Measurements from ENCODE around the gene LSM4. TPM values are rescaled to one million over a fixed set of nuclear protein-coding genes. Genes with fewer than 3 reads are reported as not detected.

The LSM4 gene
- total and polyA plus RNA-seq, 10 of the 15 experiments (the other 5 are each of a cell fraction or from before 2014, with no cell fraction given): 12.6 to 652 (median 217) TPM

GRCh38 chr19:18281082-18282020 is 41.5 kb downstream of the LSM4 start, which contains the start of gene JUND (continued):
- TF ChIP-seq SKIL (IDR thresholded peaks at IDR 0.05; ENCODE audit: low read depth, poor library complexity, severe bottlenecking): no peak
- no peak for TF ChIP-seq MTA2 (IDR thresholded peaks at IDR 0.05; ENCODE audit: low read depth)
- peak; percentile 76; the same call in 1 of the 2 replicates for TF ChIP-seq SREBF1 (IDR thresholded peaks at IDR 0.05; ENCODE audit: low read length)
- no peak for TF ChIP-seq KAT2A (conservative IDR thresholded peaks at IDR 0.05; ENCODE audit: control insufficient read depth, low read depth, low read length)
- TF ChIP-seq SMARCA5 (IDR thresholded peaks at IDR 0.05): 0 out of 2 replicates have a peak, but pooled peaks have one; percentile 57
- TF ChIP-seq SIN3A (IDR thresholded peaks at IDR 0.05; ENCODE audit: low read depth, low read length): peak; percentile 49; the same call in 1 of the 2 replicates
- TF ChIP-seq KLF5 (IDR thresholded peaks at IDR 0.05; ENCODE audit: partially characterized antibody): no peak
- no peak for TF ChIP-seq ZBED1 (IDR thresholded peaks at IDR 0.05; ENCODE audit: borderline replicate concordance)
- TF ChIP-seq YBX1 (IDR thresholded peaks at IDR 0.05): no peak
- TF ChIP-seq MEF2A (IDR thresholded peaks at IDR 0.05; ENCODE audit: insufficient read depth, low read depth, low read length): no peak
- peak; percentile 63 for TF ChIP-seq SREBF2 (IDR thresholded peaks at IDR 0.05; ENCODE audit: low read length)
- no peak for TF ChIP-seq MYC (IDR thresholded peaks at IDR 0.05; ENCODE audit: insufficient read depth, insufficient read length, insufficient replicate concordance, low read length, severe bottlenecking)
- TF ChIP-seq RBBP5 (conservative IDR thresholded peaks at IDR 0.05): no peak
- no peak for TF ChIP-seq SPI1 (IDR thresholded peaks at IDR 0.05; ENCODE audit: borderline replicate concordance, insufficient read depth, low read depth, low read length)
- no peak for TF ChIP-seq ASH2L (IDR thresholded peaks at IDR 0.05; ENCODE audit: borderline replicate concordance, low read depth)
- peak in 1 of 3 experiments; percentile 12; a peak in 1 of 6 replicates for TF ChIP-seq CTCF (IDR thresholded peaks at IDR 0.05 in 2 of 3, conservative IDR thresholded peaks at IDR 0.05 in 1 of 3; ENCODE audit: control insufficient read depth in 2 of 3, extremely low read depth in 1 of 3, insufficient read depth in 1 of 3, low read depth in 3 of 3, low read length in 3 of 3)
- no peak for TF ChIP-seq RFX5 (IDR thresholded peaks at IDR 0.05; ENCODE audit: low read depth, low read length)
- TF ChIP-seq STAT3 (IDR thresholded peaks at IDR 0.05; ENCODE audit: low read depth, low read length): no peak
- peak; percentile 23; the same call in 1 of the 2 replicates for TF ChIP-seq ELK1 (IDR thresholded peaks at IDR 0.05; ENCODE audit: low read depth, low read length)
- TF ChIP-seq ZNF217 (IDR thresholded peaks at IDR 0.05): no peak
- TF ChIP-seq SIX5 (IDR thresholded peaks at IDR 0.05; ENCODE audit: low read depth, low read length, severe bottlenecking): no peak
- no peak for TF ChIP-seq IKZF2 (IDR thresholded peaks at IDR 0.05)
- peak; percentile 37; the same call in 1 of the 2 replicates for TF ChIP-seq SMAD5 (IDR thresholded peaks at IDR 0.05; ENCODE audit: low read depth)
- TF ChIP-seq CHD1 (IDR thresholded peaks at IDR 0.05; ENCODE audit: low read depth, low read length): peak; percentile 68; the same call in 1 of the 2 replicates
- no peak for TF ChIP-seq CHD4 (IDR thresholded peaks at IDR 0.05)
